GM21825 (cell line): ENCODE measurements around the gene C10orf95.
"Not testable (repeated sequence)": the region's sequence is repeated elsewhere in the genome, so short reads cannot be mapped to it uniquely, and the experiment has no call there.

Experiments
- ATAC-seq: cut with Tn5 transposase; IDR thresholded peaks from one replicate; pipeline ENCODE4 v1.9.1; 2021; ENCODE audit warnings: mild to moderate bottlenecking, moderate library complexity; ENCODE audit not compliant: unreplicated experiment

The C10orf95 gene

GRCh38 chr10:102467318-102467717, 16.0 kb upstream of the C10orf95 start:
- ATAC-seq = no peak

- no peak for ATAC-seq
Measured at GRCh38 chr10:102465466-102465865, 14.1 kb upstream of the C10orf95 start.

GRCh38 chr10:102463983-102464382, 12.6 kb upstream of the C10orf95 start:
- ATAC-seq = no peak

- ATAC-seq = no peak
Measured at GRCh38 chr10:102462512-102463054, 11.2 kb upstream of the C10orf95 start.

- ATAC-seq = peak; percentile 84
Measured at GRCh38 chr10:102461187-102462054, 10.1 kb upstream of the C10orf95 start.

- ATAC-seq = peak; percentile 24
Measured at GRCh38 chr10:102460836-102461186, 9.5 kb upstream of the C10orf95 start.

- no peak for ATAC-seq
Measured at GRCh38 chr10:102458656-102459055, 7.3 kb upstream of the C10orf95 start.

- no peak for ATAC-seq
Measured at GRCh38 chr10:102457591-102458150, 6.3 kb upstream of the C10orf95 start.

GRCh38 chr10:102455893-102456471, 4.6 kb upstream of the C10orf95 start:
- ATAC-seq = no peak

GRCh38 chr10:102454662-102455487, 3.5 kb upstream of the C10orf95 start:
- ATAC-seq = not testable (repeated sequence)

GRCh38 chr10:102453502-102453901, 2.2 kb upstream of the C10orf95 start:
- no peak for ATAC-seq

- ATAC-seq = no peak
Measured at GRCh38 chr10:102452672-102453340, 1.5 kb upstream of the C10orf95 start.

GRCh38 chr10:102450374-102451104, 804 bp downstream of the C10orf95 start:
- ATAC-seq = peak; percentile 75

GRCh38 chr10:102450124-102450373, 1.3 kb downstream of the C10orf95 start:
- ATAC-seq = no peak

GRCh38 chr10:102449321-102450123, 1.8 kb downstream of the C10orf95 start:
- no peak for ATAC-seq

- no peak for ATAC-seq
Measured at GRCh38 chr10:102444851-102445250, 6.5 kb downstream of the C10orf95 start.

- ATAC-seq = no peak
Measured at GRCh38 chr10:102438374-102438773, 13.0 kb downstream of the C10orf95 start.

GRCh38 chr10:102437515-102437914, 13.8 kb downstream of the C10orf95 start:
- no peak for ATAC-seq

- ATAC-seq = no peak
Measured at GRCh38 chr10:102436312-102436711, 15.0 kb downstream of the C10orf95 start.
